Transverse colon (tissue), 4 donors: ENCODE measurements around the gene CCNT1. TPM values are rescaled to one million over a fixed set of nuclear protein-coding genes. Genes with fewer than 3 reads are reported as not detected.

Experiments
- DNase-seq: peaks from one replicate; pipeline ENCODE4 v3.0.0-alpha.2; 2019
- H3K27ac ChIP-seq, 4 donors: fragments of 200-600 bp; sonication (generic); 2 replicates each; pipeline ENCODE4 v1.5.1; 2016 to 2018; ENCODE audit warnings: inconsistent platforms in 4 of 4
- H3K27me3 ChIP-seq: fragments of 200-600 bp; sonication (generic); 2 replicates; pipeline ENCODE4 v1.5.1; 2017; ENCODE audit warnings: inconsistent platforms
- H3K36me3 ChIP-seq, 4 donors: fragments of 200-600 bp; sonication (generic); 2 replicates each; pipeline ENCODE4 v1.5.1; 2017 to 2019; ENCODE audit warnings: inconsistent platforms in 4 of 4
- H3K4me1 ChIP-seq, 4 donors: fragments of 200-600 bp; sonication (generic); 2 replicates each; pipeline ENCODE4 v1.5.1; 2017 to 2020; ENCODE audit warnings: inconsistent platforms in 4 of 4
- H3K4me3 ChIP-seq, 4 donors: fragments of 200-600 bp; sonication (generic); 1 replicate in 1 of 4; 2 replicates in 3 of 4; pipeline versions ENCODE4 v1.5.1 to v1.6.1; 2017 to 2019; ENCODE audit warnings: inconsistent platforms in 4 of 4
- H3K9me3 ChIP-seq, 2 donors: fragments of 200-600 bp; sonication (generic); 2 replicates each; pipeline ENCODE4 v1.5.1; 2017 to 2019; ENCODE audit warnings: inconsistent platforms in 2 of 2
- CTCF ChIP-seq, 5 experiments: fragments of 200-600 bp in 3 of 5; fragments of 450-650 bp in 2 of 5; sonication (generic) in 3 of 5; IDR thresholded peaks; 1 replicate in 2 of 5; 2 replicates in 3 of 5; pipeline ENCODE4 v1.5.1; 2016 to 2017; ENCODE audit warnings: antibody characterized with exemption in 5 of 5, inconsistent platforms in 3 of 5, mild to moderate bottlenecking in 2 of 5, moderate library complexity in 1 of 5
- EP300 ChIP-seq: sonication (generic); formaldehyde crosslinking; IDR thresholded peaks from one replicate; pipeline ENCODE4 v1.6.1; 2017; ENCODE audit warnings: antibody characterized with exemption, low read depth
- POLR2A ChIP-seq: fragments of 450-650 bp; IDR thresholded peaks from one replicate; pipeline ENCODE4 v1.6.1; 2016; ENCODE audit warnings: antibody characterized with exemption, mild to moderate bottlenecking, moderate library complexity
- POLR2AphosphoS5 ChIP-seq, 3 donors: sonication (generic); formaldehyde crosslinking; IDR thresholded peaks; one replicate each; pipeline ENCODE4 v1.6.1; 2016; ENCODE audit warnings: antibody characterized with exemption in 3 of 3
- WGBS, 2 donors: methylation state at CpG; one replicate each; pipeline ENCODE4 v1.1.5; 2018; ENCODE audit warnings: low coverage in 1 of 2; 5-methylcytosine and 5-hydroxymethylcytosine counted together
- in situ Hi-C, 4 donors: fragments of 200-750 bp; cut with MboI; loops; one replicate each; pipeline versions ENCODE4 v1.15.0 to v1.15.1; 2017; ENCODE audit warnings: low sequenced_read_pairs in 3 of 4, low pct_ligation_motif_present in 1 of 4, low pct_unique_long_range_greater_than_20kb in 1 of 4
- intact Hi-C: fragments of 100-400 bp; cut with DNase I; formaldehyde crosslinking; loops from one replicate; pipeline ENCODE4 v1.15.1; 2023; ENCODE audit warnings: low total_unique reads
- total RNA-seq, 4 donors: library from RNA; depleted of rRNA; stranded (reverse); fragments of >200 nt; gene quantifications; one replicate each; pipeline ENCODE4 v1.1.0, GENCODE V29; 2016

The CCNT1 gene
- total RNA-seq, 4 donors from 2014 or later, result 10.0 to 29.4 (median 23.6) TPM

DNA sequence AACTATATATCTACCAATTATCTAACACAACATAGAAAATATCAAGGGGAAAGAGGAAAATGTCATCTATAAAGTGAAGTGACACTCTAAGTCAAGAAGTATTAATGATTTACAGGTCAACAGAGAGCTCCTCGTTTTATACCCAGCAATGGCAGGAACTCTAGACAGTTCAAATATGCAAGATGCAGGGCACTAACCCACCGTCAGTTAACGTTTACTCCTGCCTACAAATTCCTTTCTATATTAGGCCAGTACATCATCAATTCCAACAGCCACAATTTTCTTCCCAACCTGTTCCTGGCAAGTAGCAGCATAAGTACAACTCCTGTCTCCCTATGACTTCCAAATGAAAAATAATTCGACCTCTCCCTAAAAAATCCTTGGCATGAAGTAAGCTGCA is 25.5 kb downstream of the CCNT1 start:
- H3K27ac ChIP-seq, result no peak overlapping the region
- TF ChIP-seq POLR2A (no peak), POLR2AphosphoS5 (IDR thresholded peaks at IDR 0.05) (no peak), CTCF (IDR thresholded peaks at IDR 0.05) (no peak), EP300 (no peak)
- H3K36me3 ChIP-seq, result peaks cover 0 to 49% (median 23%) of the 10 kb centered on the region in 4 donors
- intact Hi-C loops (loop anchor here (5.0 kb wide), 1 partner anchor 1716 kb away; no protein-coding TSS in a partner anchor), in situ Hi-C loops (no loop called here)
- 19 to 62% methylated on average over 4 of the region's 4 CpGs for WGBS, 2 donors
- no peak overlapping the region for H3K4me3 ChIP-seq
- peaks cover 0 to 3% (median 0%) of the 10 kb centered on the region in 4 donors for H3K4me1 ChIP-seq
- H3K9me3 ChIP-seq, result no peaks in the 10 kb centered on the region
- no peak for DNase-seq
- no peaks in the 10 kb centered on the region for H3K27me3 ChIP-seq

GRCh38 chr12:48690436-48690835 is 26.1 kb downstream of the CCNT1 start:
- H3K4me1 ChIP-seq, result peaks cover 0 to 3% (median 0%) of the 10 kb centered on the region in 4 donors
- no peaks in the 10 kb centered on the region for H3K9me3 ChIP-seq
- peaks cover 0 to 47% (median 20%) of the 10 kb centered on the region in 4 donors for H3K36me3 ChIP-seq
- no peak for DNase-seq
- in situ Hi-C loops, result no loop called here
- 65 to 100% methylated on average over 1 to 4 of the region's 4 CpGs for WGBS, 2 donors
- intact Hi-C loops, result loop anchor here (5.0 kb wide), 1 partner anchor 1717 kb away; no protein-coding TSS in a partner anchor
- H3K27me3 ChIP-seq, result no peaks in the 10 kb centered on the region
- TF ChIP-seq CTCF (IDR thresholded peaks at IDR 0.05) (no peak), POLR2A (no peak), POLR2AphosphoS5 (IDR thresholded peaks at IDR 0.05) (no peak), EP300 (no peak)
- H3K4me3 ChIP-seq, result no peak overlapping the region
- H3K27ac ChIP-seq, result no peak overlapping the region

- TF ChIP-seq CTCF (IDR thresholded peaks at IDR 0.05), result no peak
- TF ChIP-seq POLR2A, result no peak
- TF ChIP-seq POLR2AphosphoS5 (IDR thresholded peaks at IDR 0.05), result no peak
- no peak for TF ChIP-seq EP300
- H3K27me3 ChIP-seq, result no peaks in the 10 kb centered on the region
- in situ Hi-C loops, result no loop called here
- DNase-seq, result no peak
- H3K36me3 ChIP-seq, result peaks cover 0 to 31% (median 12%) of the 10 kb centered on the region in 4 donors
- WGBS, 2 donors, result 56 to 58% methylated on average over 1 of the region's 1 CpG
- H3K4me1 ChIP-seq, result peaks cover 0 to 3% (median 0%) of the 10 kb centered on the region in 4 donors
- no peak overlapping the region for H3K27ac ChIP-seq
- intact Hi-C loops, result no loop called here
- H3K4me3 ChIP-seq, result no peak overlapping the region
- no peaks in the 10 kb centered on the region for H3K9me3 ChIP-seq
These were observed 27.7 kb downstream of the CCNT1 start for GRCh38 chr12:48688836-48689235.

DNA sequence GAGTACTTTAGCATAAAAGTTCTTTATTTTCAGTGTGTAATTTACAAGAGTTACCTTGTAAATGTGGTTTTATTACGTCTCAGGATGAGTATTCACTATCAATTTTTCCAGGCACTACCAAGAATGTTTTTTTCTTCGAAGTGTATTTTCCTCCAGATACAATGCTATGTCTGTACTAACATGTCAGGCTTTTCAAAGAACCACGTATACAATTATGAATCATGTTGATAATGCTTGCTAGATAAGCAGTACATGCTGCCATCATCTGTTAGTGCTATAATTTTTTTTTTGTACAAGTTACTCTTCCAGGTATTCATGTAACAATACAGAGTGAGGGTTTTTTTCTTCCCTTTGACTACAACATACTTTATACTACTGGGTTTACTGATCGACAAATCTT is 28.9 kb downstream of the CCNT1 start:
- DNase-seq, result no peak
- intact Hi-C loops, result no loop called here
- TF ChIP-seq CTCF (IDR thresholded peaks at IDR 0.05) (no peak), EP300 (no peak), POLR2A (no peak), POLR2AphosphoS5 (IDR thresholded peaks at IDR 0.05) (no peak)
- H3K27me3 ChIP-seq, result no peaks in the 10 kb centered on the region
- in situ Hi-C loops, result no loop called here
- H3K9me3 ChIP-seq, result no peaks in the 10 kb centered on the region
- WGBS, 2 donors, result 92 to 93% methylated on average over 4 of the region's 4 CpGs
- H3K4me3 ChIP-seq, result no peak overlapping the region
- H3K36me3 ChIP-seq, result peaks cover 0 to 18% (median 6%) of the 10 kb centered on the region in 4 donors
- H3K27ac ChIP-seq, result no peak overlapping the region
- H3K4me1 ChIP-seq, result peaks cover 0 to 9% (median 0%) of the 10 kb centered on the region in 4 donors
